ENCODE results near the gene ZP3.
A peak's percentile ranks its signal among the peaks of the same experiment; 100 is the strongest.
"Not testable (repeated sequence)": the region's sequence is repeated elsewhere in the genome, so short reads cannot be mapped to it uniquely, and the experiment has no call there.

The ZP3 gene

DNA sequence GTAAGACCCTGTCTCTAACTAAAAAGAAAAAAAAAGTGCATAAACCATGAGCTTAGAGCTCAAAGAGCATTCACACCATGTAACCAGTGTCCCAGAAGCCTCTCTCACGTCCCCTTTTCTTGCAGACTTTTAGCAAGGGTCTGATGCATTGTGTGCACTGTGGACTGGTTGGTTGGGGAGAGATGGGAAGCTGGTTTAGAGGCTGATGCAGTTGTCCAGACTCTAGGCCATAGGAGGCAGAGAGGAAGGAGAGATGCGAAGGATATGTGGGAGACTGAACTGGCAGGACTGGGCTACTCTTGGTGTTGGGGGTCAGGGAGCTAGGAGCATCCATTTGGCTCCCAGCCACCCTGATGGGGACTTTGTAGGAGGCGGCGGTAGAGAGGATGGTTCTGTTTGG is 17.0 kb upstream of the ZP3 start:
- DNase-seq: no peak

DNA sequence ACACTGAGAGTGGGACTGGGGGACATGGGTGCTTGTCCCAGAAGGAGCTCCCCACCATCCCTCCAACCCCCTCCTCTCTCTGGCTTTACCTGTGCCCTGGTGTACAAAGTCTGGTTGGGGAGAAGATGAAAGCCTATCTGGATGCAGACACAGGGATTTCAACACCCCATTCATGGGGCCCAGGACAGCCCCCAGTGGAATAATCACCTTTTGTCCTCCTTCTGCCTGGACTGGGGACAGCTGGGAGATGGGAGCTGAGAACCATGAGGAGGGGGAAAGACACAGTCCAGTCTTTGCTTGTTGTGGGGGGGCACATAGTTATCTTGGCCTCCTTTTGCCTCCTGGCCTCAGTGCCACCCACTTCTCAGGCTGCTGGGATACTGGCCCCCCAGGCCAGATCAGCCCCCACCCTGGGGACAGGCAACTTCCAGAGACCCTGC is 16.6 kb upstream of the ZP3 start:
- no peak for DNase-seq

DNA sequence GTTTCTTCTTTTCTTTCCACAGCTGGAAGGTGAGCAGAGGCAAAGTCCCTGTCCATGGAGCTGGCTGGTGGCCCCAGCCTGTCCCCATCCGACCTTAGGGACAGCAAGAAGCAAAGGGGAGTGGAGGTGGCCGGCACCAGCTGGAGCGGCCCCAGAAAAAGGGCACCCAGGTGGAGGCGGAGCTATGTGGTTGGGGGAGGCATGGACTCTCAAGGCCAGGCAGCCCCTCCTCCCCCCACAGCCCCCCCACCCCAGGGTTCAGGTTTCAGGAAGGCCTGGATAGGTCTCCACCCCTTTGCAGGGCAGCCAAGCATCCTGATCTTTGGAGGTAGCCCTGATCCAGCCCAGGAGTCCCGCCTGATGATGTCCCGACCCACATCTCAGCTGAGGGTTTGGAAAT is 15.2 kb upstream of the ZP3 start, which contains the start of gene SSC4D:
Gene SSC4D (minus strand): TSS at position 161 of the 400 bp plus-strand sequence. CDS start 5,258 bp downstream, outside the sequence.
- DNase-seq: no peak

DNA sequence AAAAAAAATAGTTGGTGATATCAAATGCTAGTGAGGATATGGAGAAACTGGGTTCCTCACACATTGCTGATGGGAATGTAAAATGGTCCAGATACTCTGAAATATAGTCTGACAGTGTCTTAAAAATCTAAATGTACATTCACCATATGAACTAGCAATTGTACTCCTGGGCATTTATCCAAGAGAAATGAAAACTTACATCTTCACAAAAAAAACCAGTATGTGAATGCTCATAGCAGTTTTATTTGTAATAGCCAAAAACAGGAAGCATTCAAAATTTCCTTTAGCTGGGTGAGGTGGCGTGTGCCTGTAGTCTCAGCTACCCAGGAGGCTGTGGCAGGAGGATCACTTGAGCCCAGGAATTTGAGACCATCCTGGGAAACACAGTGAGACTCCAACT is 13.1 kb upstream of the ZP3 start:
- no peak for DNase-seq

DNA sequence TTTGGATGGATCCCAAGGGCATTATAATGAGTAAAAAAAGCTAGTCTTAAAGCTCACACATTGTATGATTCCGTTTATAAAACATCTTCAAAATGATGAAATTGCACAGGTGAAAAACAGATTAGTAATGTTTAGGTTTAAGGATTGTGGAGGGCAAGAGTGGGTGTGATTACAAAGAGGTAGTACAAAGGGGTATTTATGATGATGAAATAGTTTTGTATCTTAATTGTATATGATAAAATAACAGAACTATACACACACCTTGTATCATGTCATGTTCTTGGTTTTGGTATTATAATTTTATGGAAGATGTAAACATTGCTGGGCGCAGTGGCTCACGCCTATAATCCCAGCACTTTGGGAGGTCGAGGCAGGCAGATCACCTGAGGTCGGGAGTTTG is 12.5 kb upstream of the ZP3 start:
- DNase-seq: no peak

DNA sequence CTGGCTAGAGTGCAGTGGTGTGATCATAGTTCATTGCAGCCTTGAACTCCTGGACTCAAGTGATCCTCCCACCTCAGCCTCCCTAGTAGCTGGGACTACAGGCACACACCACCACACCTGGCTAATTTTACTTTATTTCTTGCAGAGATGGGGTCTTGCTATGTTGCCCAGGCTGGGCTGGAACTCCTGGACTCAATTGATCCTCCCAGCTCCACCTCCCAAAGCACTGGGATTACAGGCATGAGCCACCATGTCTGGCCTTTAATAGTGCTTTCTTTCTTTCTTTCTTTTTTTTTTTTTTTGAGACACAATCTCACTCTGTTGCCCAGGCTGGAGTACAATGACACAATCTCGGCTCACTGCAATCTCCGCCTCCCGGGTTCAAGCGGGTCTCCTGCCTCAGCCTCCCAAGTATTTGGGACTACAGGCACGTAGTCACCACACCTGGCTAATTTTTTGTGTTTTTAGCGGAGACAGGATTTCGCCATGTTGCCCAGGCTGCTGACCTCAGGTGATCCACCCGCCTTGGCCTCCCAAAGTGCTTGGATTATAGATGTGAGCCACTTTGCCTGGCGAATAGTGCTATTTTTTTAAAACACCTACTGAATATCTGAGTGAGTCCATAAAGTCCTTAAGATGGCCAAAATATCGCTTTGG is 7.0 kb upstream of the ZP3 start:
- DNase-seq: not testable (repeated sequence)

DNA sequence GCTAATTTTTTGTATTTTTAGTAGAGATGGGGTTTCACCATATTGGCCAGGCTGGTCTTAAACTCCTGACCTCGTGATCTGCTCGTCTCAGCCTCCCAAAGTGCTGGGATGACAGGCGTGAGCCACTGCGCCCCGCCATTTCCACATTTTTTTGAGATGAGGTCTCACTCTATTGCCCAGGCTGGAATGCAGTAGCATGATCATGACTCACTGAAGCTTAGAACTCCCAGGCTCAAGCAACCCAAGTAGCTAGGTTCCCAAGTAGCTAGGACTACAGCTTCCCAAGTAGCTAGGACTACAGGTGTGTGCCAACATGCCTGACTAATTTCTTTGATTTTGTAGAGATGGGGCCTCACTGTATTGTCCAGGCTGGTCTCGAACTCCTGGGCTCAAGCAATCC is 3.7 kb upstream of the ZP3 start:
- not testable (repeated sequence) for DNase-seq

DNA sequence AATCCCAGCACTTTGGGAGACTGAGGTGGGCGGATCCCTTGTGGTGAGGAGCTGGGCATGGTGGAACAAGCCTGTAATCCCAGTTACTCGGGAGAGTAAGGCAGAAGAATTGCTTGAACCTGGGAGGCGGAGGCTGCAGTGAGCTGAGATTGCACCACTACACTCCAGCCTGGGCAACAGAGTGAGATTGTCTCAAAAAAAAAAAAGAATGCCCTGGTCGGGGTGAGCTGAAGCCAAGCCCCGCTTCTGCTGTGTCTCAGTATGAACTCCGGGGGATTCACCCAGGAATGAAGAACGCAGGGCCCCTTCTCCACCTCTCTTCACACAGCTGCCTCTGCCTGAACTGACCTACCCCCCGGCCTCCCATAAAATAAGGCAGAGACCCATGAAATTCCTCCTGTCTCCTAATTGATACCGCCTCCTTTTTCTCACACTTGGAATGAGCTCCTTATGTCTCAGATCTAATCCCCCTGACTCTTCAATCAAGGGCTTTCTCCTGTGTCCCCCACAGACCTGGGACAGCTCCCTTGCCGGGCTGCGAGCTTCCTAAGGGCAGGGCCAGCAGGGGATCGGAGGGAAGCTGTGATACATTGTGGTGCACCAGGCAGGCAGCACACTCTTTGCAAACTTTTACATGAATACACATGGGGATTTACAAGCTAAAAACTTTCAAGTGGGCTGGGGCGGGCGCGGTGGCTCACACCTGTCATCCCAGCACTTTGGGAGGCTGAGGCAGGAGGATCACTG is 911 bp upstream of the ZP3 start:
- DNase-seq: no peak

DNA sequence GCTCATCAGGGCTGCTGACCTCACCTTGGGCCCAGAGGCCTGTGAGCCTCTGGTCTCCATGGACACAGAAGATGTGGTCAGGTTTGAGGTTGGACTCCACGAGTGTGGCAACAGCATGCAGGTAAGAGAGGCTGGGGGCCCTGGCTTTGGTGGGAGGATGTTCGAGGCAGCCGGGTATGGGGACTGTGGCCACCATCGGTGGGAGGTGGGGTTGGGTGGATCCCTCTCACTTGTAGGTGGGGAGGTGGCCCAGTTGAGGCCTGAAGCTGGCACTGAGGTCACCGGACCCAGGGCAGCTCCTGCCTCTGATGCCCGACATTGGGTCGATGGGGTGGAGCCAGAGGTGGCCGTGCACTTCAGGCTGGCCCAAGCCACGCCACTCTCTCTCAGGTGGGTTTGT is 406 bp downstream of the ZP3 start:
- no peak for DNase-seq

DNA sequence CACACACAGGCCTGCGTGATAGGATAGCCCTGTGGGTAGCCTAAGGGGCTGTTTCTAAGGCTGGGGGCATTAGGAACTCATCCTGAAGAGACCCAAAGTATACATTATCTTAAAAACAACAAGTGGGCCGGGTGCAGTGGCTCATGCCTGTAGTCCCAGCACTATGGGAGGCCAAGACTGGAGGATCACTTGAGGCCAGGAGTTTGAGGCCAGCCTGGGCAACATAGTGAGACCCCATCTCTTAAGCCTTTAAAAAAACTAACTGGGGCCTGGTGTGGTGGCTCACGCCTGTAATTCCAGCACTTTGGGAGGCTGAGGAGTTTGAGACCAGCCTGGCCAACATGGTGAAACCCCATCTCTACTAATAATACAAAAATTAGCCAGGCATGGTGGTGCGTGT is 808 bp downstream of the ZP3 start:
- not testable (repeated sequence) for DNase-seq

DNA sequence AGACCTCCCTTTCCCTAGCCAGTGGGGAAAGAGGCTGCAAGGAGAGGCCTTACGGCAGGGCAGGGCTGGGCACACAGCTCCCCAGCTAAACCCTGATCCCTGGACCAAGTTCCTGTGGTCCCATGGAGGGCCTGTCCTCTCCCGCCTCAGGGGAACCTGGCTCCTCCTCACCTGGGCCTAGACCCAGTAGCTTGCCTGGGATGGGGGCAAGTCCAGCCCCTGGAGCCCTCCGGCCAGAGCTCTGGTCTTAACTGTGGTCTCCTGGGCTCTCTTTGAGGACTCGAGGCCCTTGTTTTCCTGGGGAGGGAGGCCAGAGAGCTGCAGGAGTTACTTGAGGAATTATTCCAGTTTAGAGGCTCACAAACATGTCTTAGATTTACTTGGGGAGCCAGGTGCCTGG is 1.5 kb downstream of the ZP3 start:
- DNase-seq: no peak

DNA sequence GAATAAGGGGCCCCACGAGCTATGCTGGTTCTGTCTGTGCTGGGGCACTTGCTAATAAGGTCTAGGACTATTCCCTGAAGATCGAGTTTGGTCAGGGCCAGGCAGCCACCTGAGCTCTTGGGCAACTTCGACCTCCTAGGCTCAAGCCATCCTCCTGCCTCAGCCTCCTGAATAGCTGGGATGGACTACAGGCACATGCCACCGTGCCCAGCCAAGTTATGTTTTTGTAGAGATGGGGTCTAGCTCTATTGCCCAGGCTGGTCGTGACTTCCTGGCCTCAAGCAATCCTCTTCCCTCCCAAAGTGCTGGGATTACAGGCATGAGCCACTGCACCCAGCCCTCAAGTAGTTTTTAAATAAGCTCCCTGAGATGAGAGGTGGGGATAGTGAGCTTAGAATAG is 2.9 kb downstream of the ZP3 start:
- DNase-seq: no peak

DNA sequence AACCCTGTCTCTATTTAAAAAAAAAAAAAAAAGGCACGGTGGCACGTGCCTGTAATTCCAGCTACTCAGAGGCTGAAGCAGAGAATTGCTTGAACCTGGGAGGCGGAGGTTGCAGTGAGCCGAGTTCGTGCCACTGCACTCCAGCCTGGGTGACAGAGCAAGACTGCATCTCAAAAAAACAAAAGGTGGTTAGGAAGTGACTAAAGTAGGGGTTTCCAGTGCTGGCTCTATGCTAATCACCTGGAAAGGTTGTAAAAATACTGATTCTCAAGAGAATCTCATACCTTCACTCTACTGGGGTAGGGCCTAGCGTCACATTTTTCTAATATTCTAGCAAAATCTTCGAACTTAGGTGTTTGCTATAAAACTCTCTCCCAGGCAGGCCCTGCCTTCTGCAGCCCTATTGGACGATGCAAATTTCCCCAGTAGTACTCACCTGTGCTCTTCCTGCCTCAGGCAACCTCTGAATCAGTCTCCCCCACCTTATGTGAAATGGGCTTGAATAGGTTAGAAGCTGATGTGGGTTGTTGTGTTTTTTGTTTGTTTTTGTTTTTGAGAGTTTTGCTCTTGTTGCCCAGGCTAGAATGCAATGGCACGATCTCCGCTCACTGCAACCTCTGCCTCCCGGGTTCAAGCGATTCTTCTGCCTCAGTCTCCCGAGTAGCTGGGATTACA is 3.5 kb downstream of the ZP3 start:
- no peak for DNase-seq

DNA sequence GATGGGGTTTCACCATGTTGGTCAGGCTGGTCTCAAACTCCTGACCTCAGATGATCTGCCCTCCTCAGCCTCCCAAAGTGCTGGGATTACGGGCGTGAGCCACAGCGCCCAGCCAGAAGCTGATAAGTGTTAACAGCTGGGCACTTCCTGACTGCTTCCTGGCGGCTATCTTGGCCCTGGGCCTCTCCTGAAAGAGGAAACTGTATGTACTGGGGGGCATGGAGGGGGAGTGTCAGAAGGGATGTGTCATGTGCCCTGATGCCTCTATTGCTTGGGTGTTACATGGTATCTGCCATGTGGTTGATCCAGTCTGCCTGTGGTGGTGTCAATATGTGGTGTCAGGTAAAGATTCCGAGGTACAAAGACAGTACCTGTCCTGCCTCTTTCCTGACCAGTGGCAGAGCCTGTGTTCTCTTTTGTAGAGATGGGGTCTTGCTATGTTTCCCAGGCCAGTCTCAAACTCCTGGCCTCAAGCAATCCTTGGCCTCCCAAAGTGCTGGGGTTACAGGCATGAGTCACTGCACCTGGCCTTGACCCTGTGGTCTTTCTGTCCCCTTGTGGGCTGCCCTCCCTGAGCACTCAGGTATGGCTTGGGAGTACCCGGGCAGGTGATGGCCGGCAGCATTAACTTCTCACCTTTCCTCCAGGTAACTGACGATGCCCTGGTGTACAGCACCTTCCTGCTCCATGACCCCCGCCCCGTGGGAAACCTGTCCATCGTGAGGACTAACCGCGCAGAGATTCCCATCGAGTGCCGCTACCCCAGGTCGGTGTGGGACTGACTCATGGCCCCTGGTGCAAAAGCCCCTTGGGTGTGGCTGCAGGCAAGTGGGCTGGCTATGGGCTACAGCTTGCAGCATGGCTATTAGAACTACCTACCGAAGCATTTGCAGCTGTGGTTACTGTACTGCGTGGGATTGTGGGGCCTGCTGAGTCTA is 4.4 kb downstream of the ZP3 start:
- DNase-seq: no peak

DNA sequence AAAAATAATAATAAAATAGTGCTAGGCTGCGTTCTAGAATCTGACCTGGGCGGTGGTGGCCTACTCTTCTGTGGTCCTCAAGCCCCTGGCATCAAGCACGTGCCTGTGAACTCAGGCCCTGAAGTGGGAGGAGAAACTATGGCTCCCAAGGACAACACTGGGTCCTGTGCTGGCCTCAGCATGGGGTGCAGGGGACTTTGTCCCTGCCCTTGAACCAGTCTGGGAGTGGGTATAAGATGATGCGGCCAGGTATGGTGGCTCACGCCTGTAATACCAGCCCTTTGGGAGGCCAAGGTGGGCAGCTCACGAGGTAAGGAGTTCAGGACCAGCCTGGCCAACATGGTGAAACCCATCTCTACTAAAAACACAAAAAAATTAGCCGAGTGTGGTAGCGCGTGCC is 5.5 kb downstream of the ZP3 start:
- no peak for DNase-seq

DNA sequence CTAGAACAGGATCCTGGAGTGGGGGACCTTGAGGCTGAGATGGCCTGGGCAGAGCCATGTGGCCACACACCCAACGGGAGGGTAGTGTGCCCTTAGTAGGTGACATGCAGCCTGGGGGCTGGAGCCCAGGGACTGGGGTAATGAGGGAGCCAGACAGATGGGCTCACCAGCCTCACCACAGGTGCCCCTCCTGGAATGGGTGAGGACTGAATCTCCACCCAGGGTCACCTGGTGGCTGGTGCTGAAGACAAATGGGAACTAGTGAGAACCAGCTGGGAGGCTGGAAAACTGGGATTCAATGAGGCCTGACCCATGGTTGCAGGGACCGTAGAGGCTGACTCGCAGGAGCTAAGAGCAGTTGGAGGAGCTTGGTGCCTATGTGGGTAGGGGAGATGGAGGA is 6.1 kb downstream of the ZP3 start:
- no peak for DNase-seq

DNA sequence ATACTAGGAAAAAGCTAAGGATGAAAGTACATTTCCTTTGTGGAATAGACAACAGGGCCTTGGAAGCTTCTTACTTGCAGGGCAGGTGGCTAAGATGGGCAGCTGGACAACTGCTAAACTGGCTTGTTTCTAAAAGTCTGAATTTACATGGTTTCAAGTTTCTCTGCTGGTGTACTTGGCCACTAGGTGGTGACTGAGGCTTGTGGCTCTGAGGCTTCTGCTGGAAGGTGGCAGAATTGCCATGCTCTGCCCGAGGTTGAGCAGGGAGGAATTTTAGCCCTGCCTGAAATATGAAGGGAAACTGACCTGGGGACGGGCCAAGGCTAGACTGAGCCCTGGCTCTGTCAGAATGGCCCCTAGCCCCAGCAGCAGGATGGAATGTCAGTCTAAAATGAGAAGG is 13.1 kb downstream of the ZP3 start:
- DNase-seq: peak; percentile 62

DNA sequence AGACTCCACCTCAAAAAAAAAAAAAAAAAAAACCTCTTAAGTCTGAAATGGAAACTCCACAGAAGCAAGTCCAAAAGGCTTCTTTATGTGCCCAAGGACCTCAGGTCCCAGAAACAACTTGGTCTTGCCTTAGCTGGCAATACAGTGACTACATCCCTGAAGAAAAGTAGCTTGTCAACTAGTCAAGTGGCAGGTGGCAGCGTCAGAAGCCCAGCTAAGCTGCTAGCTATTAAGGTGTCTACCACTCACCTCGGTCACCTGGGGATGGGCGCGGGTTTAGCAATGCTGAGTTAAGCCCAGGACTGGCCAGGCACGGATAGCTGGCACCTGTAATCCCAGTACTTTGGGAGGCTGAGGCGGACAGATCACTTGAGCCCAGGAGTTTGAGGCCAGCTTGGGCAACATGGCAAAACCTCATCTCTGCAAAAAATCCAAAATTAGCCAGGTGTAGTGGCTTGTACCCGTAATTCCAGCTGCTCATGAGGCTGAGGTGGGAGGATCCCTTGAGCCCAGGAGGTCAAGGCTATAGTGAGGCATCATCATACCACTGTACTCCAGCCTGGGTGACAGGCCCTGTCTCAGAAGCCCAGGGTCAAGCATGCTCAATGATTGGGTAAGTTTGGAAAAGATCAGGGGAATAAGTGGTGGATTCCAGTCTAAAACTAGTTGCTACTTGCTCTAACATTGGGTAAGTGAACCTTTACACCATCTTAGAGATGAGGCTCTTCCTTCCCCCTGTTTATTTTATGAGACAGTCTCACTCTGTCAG is 14.6 kb downstream of the ZP3 start:
- not testable (repeated sequence) for DNase-seq

DNA sequence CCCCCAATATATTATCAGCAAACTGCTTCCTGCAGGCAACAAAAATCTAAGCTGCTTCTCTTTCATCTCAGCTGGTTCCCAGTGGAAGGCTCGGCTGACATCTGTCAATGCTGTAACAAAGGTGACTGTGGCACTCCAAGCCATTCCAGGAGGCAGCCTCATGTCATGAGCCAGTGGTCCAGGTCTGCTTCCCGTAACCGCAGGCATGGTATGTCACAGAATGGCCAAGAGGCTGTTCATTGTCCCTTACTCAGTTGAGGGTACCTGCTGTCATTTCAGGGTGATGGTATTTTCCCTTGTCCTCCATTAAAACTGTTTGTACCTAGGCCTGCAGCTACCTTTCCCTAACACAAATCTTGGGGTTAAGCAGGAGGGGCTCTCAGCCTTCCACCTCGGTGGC is 15.7 kb downstream of the ZP3 start:
- not testable (repeated sequence) for DNase-seq

DNA sequence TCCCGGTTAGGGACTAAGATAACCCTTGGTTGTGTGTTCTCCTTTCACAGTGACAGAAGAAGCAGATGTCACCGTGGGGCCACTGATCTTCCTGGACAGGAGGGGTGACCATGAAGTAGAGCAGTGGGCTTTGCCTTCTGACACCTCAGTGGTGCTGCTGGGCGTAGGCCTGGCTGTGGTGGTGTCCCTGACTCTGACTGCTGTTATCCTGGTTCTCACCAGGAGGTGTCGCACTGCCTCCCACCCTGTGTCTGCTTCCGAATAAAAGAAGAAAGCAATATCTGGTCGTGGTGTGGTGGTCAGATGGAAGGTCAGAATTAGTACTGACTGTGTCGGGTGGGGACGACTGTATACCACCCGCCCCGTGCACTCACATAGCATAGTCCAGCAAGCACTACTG is 17.0 kb downstream of the ZP3 start:
- DNase-seq: not testable (repeated sequence)

DNA sequence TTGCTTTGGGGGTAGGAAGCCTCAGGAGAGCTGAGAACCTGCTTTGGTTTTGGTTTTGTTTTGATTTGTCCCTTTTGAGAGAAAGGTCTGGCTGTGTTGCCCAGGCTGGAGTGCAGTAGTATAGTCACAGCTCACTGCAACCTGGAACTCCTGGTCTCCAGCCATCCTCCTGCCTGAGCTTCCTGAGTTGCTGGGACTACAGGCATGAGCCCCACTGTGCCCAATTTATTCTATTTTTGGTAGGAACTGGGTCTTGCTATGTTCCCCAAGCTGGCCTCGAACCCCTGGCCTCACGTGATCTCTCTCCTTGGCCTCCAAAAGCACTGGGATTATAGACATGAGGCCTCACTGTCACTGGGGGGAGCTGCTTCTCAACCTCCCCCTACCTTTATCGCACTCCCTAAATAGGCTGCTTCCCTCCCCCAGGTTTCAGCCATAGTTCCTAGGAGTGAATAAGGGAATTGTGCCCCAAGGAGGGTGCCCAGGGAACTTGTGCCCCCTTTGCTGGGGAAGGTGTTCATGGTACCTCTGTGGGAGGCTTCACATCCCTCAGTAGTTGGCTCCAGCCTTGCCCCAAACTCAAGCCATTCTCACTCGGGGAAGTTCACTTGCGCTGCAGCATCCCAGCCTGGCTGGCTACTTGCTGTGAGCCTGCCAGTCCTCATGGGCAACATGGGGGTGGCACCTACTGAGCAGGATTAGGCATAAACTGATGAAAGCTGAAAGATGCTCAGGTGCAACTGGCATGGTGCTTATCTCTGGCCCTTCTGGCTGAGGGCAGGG is 18.1 kb downstream of the ZP3 start:
- DNase-seq: not testable (repeated sequence)
